ENCODE measurements around the gene GSTM2. TPM values are rescaled to one million over a fixed set of nuclear protein-coding genes. Genes with fewer than 3 reads are reported as not detected.

The GSTM2 gene
- total RNA-seq, 2 experiments from 2014 or later = 0.38 to 0.76 TPM

DNA sequence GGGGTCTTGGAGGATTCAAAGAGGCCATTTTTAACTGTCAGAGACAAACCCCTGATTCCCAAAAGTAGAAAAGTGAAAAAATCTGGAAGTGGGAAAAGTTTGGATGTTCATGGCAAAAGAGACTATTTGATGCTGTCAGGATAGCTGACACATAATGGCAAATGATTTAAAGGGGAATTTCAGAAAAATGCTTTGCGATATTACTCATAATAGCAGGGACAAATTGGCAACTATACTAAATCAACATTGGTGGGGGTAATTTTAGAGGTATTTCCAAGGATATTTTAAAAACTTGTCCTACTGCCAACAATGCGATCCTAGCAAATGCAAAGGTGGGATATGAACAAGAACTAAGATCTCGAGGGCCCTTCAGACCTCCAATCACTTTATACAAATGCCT, 17.2 kb upstream of the GSTM2 start:
- no peak overlapping the region for H3K4me2 ChIP-seq (ENCODE audit: low read length)

DNA sequence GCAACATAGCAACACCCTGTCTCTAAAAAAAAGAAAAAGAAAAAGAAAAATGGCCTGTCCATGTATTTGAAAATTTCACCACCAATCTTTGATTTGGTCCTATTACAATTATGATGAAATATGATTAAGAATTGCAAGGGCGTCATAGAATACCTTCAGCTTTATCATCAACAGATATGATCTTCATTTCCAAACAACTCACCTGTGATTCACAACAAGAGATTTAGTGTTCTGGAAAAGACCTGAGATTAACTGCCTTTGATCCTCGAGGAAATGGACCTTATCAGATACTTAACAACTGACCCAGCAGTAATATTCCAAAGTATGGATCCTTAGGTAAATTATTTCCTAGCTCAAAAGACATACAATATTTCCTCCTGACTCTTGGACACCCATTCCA, 15.5 kb upstream of the GSTM2 start:
- intact Hi-C loops (cut with micrococcal nuclease; ENCODE audit: unreplicated experiment) = no loop called here
- no peaks in the 10 kb centered on the region for H3K9me2 ChIP-seq (ENCODE audit: insufficient read depth, low read length)
- CTCF ChIA-PET (ENCODE audit: unreplicated experiment) = interaction anchor here (2.1 kb wide), 1 partner anchor 13 kb away, joined by 9 read pairs; no protein-coding TSS in a partner anchor
- H3K4me2 ChIP-seq (ENCODE audit: low read length) = no peak overlapping the region
- H3K4me3 ChIP-seq (ENCODE audit: low read depth, low read length, poor library complexity, severe bottlenecking) = no peak overlapping the region
- no peaks in the 10 kb centered on the region for H4K20me1 ChIP-seq (ENCODE audit: insufficient read depth, low read length)
- H3K27ac ChIP-seq (ENCODE audit: low read depth, low read length, poor library complexity, severe bottlenecking) = no peak overlapping the region
- H2AFZ ChIP-seq (ENCODE audit: low read length) = no peak overlapping the region
- no peak for DNase-seq (ENCODE audit: low spot score)
- TF ChIP-seq, protein P1, sequence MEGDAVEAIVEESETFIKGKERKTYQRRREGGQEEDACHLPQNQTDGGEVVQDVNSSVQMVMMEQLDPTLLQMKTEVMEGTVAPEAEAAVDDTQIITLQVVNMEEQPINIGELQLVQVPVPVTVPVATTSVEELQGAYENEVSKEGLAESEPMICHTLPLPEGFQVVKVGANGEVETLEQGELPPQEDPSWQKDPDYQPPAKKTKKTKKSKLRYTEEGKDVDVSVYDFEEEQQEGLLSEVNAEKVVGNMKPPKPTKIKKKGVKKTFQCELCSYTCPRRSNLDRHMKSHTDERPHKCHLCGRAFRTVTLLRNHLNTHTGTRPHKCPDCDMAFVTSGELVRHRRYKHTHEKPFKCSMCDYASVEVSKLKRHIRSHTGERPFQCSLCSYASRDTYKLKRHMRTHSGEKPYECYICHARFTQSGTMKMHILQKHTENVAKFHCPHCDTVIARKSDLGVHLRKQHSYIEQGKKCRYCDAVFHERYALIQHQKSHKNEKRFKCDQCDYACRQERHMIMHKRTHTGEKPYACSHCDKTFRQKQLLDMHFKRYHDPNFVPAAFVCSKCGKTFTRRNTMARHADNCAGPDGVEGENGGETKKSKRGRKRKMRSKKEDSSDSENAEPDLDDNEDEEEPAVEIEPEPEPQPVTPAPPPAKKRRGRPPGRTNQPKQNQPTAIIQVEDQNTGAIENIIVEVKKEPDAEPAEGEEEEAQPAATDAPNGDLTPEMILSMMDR (conservative IDR thresholded peaks at IDR 0.05; ENCODE audit: low read length) = no peak
- no peak for TF ChIP-seq EZH2phosphoT487 (IDR thresholded peaks at IDR 0.05; ENCODE audit: borderline replicate concordance, low read depth, low read length)
- no TSS peak for BruUV-seq (replicated peaks)
- H3K4me1 ChIP-seq (ENCODE audit: insufficient read depth, low read length, poor library complexity, severe bottlenecking) = peaks cover 5% of the 10 kb centered on the region
- H3K9me3 ChIP-seq (ENCODE audit: low read length) = no peaks in the 10 kb centered on the region
- no peaks in the 10 kb centered on the region for H3K79me2 ChIP-seq (ENCODE audit: insufficient read depth, low read depth, low read length)
- POLR2A ChIA-PET = interaction anchor here (0.6 to 2.1 kb wide), 3 partner anchors 13 to 402 kb away, joined by 3 to 8 read pairs (median 6); partner anchors contain the start of gene GNAI3
- no peaks in the 10 kb centered on the region for H3K36me3 ChIP-seq (ENCODE audit: insufficient read depth, low read length)

More for the DNA sequence above, 17.2 kb upstream of the GSTM2 start:
- Histone ChIP-seq H3K4me3 (ENCODE audit: low read depth, low read length, poor library complexity, severe bottlenecking) (no peak overlapping the region), H4K20me1 (ENCODE audit: insufficient read depth, low read length) (no peaks in the 10 kb centered on the region), H3K27ac (ENCODE audit: low read depth, low read length, poor library complexity, severe bottlenecking) (no peak overlapping the region), H3K79me2 (ENCODE audit: insufficient read depth, low read depth, low read length) (no peaks in the 10 kb centered on the region), H3K9me3 (ENCODE audit: low read length) (no peaks in the 10 kb centered on the region), H3K9me2 (ENCODE audit: insufficient read depth, low read length) (no peaks in the 10 kb centered on the region), H3K4me1 (ENCODE audit: insufficient read depth, low read length, poor library complexity, severe bottlenecking) (peaks cover 4% of the 10 kb centered on the region), H2AFZ (ENCODE audit: low read length) (no peak overlapping the region), H3K36me3 (ENCODE audit: insufficient read depth, low read length) (no peaks in the 10 kb centered on the region)
- ChIA-PET CTCF (ENCODE audit: unreplicated experiment) (interaction anchor here (0.6 to 2.1 kb wide), 2 partner anchors 11 to 814 kb away, joined by 3 to 9 read pairs; no protein-coding TSS in a partner anchor), POLR2A (no interaction called here)
- TF ChIP-seq, protein P1 (conservative IDR thresholded peaks at IDR 0.05; ENCODE audit: low read length) = no peak
- TF ChIP-seq EZH2phosphoT487 (IDR thresholded peaks at IDR 0.05; ENCODE audit: borderline replicate concordance, low read depth, low read length) = no peak
- no TSS peak for BruUV-seq (replicated peaks)
- no peak for DNase-seq (ENCODE audit: low spot score)
- intact Hi-C loops (cut with micrococcal nuclease; ENCODE audit: unreplicated experiment) = no loop called here

DNA sequence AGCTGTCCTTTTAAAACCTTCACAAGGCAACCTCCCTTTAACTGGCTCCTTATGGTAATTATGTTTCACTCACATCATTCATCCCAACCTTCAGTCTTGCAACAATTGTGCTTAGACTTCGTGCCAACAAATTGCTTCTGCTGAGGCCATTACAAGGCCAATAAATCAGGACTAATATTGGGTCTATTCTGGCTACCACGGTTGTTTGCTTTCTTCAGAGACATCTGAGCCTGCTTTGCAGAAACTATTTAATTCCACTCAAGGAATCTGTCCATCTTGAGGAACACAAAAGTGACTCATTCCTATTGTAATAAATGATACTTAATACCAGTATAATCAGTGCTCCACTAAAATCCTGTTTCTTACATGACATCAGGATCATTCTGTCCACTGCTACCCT, 14.6 kb upstream of the GSTM2 start:
- H3K4me3 ChIP-seq (ENCODE audit: low read depth, low read length, poor library complexity, severe bottlenecking) = no peak overlapping the region
- H3K4me1 ChIP-seq (ENCODE audit: insufficient read depth, low read length, poor library complexity, severe bottlenecking) = peaks cover 5% of the 10 kb centered on the region
- BruUV-seq (replicated peaks) = no TSS peak
- ChIA-PET CTCF (ENCODE audit: unreplicated experiment) (no interaction called here), POLR2A (interaction anchor here (2.1 kb wide), 1 partner anchor 14 kb away, joined by 8 read pairs; no protein-coding TSS in a partner anchor)
- no peaks in the 10 kb centered on the region for H3K9me2 ChIP-seq (ENCODE audit: insufficient read depth, low read length)
- no peak overlapping the region for H3K4me2 ChIP-seq (ENCODE audit: low read length)
- no peak overlapping the region for H2AFZ ChIP-seq (ENCODE audit: low read length)
- intact Hi-C loops (cut with micrococcal nuclease; ENCODE audit: unreplicated experiment) = no loop called here
- H3K27ac ChIP-seq (ENCODE audit: low read depth, low read length, poor library complexity, severe bottlenecking) = no peak overlapping the region
- DNase-seq (ENCODE audit: low spot score) = no peak
- no peaks in the 10 kb centered on the region for H4K20me1 ChIP-seq (ENCODE audit: insufficient read depth, low read length)
- TF ChIP-seq EZH2phosphoT487 (IDR thresholded peaks at IDR 0.05; ENCODE audit: borderline replicate concordance, low read depth, low read length) = no peak
- TF ChIP-seq, protein P1 (conservative IDR thresholded peaks at IDR 0.05; ENCODE audit: low read length) = no peak
- H3K9me3 ChIP-seq (ENCODE audit: low read length) = no peaks in the 10 kb centered on the region
- H3K36me3 ChIP-seq (ENCODE audit: insufficient read depth, low read length) = no peaks in the 10 kb centered on the region
- H3K79me2 ChIP-seq (ENCODE audit: insufficient read depth, low read depth, low read length) = no peaks in the 10 kb centered on the region
